Renal cortical epithelial cell (primary cell): ENCODE measurements around the gene HOXC5. TPM values are rescaled to one million over a fixed set of nuclear protein-coding genes. Genes with fewer than 3 reads are reported as not detected.

Source experiments
- DNase-seq: peaks from one replicate; pipeline ENCODE4 v3.0.0-alpha.2; 2011; ENCODE audit warnings: low read depth
- total RNA-seq: library from RNA; depleted of rRNA; stranded (reverse); fragments of >200 nt; gene quantifications from 2 replicates; pipeline ENCODE4 v1.2.3, GENCODE V29; 2014

Gene HOXC5
- total RNA-seq, 1 donor from 2014 or later: 0.80 TPM

DNA sequence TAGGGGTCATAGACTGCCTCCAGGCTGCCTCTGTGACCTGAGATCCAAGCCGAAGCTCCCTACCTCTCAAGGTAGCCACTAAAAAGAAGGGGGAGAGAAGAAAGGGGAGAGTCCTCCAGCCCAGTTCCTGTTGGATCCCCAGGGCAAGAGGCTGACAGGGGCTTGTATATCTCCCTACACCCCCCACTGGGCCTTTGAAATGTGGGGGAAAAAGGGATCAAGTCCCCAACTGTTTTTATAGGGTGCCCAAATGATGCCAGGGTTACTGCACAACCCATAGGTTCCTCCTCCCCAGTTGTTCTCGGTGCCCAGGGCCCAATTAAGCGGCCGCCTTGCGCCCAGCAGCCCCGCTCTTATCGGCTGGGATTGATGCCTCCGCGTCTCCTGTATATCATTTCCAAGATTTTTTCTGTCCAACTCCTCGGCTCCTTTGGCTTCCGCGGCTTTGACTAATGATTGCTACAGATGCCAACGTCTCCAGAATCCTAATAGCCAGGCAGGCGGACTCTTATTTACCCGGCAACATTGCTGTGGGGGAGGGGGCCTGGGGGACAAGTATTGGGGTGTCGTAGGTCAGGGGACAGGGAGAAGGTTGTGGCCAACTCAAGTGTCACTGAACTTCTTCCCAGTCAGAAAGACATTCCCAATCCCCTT, 13.1 kb downstream of the HOXC5 start:
- no peak for DNase-seq

DNA sequence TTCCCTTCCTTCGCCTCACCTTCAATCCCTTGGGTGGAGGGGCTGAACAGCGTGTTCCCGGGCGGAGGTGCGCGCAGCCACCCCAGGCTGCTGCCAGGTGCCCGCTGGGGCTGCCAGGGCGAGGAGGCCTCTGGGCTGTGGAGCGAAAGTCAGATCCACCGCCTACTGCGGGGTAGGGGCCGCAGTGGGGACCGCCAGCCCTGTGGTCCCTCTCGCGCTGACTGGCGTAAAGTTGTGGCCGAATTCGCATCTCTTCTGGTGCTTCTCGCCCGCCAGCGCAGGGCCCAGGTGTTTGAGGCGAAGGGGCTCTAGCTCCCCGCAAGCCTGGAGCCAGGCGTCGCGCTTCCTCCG, 13.9 kb downstream of the HOXC5 start:
- no peak for DNase-seq

DNA sequence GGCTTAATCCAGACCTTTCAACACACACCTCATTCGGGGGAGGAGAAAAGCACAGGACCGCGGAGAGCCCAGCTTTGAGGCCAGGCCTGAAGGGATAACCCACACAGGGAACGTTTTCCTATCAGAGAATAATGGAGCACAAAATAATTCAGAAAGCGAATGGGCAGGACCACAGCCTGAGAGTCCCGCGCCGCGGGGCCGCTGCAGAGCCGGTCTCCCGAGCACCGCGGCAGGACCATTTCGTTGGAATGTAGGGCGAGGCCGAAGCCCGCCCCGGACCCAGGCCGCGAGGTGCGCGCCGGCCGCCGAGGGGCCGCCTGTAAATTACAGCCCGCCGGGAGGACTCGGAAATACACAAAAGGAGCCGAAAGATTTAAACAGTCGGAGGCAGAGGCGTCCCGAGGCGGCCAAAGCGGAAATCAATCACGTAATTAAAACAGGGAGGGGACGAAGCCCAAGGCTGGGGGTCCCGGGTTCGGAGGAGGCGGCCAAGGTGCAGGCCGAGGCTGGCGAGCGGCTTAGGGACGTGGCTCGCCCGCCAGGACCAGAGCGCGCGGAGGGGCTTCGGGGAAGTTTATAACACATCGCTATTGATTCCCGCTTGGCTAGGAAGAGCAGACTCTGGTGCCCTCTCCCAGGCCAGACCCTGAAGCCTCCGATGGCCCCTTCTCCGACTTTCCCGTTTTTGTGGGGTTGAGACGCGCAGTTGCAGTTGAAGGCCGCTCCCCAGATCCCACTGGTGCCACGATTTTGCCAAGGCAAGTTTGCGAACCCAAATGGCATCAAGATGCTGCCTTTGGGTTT, 14.5 kb downstream of the HOXC5 start:
- DNase-seq: no peak

DNA sequence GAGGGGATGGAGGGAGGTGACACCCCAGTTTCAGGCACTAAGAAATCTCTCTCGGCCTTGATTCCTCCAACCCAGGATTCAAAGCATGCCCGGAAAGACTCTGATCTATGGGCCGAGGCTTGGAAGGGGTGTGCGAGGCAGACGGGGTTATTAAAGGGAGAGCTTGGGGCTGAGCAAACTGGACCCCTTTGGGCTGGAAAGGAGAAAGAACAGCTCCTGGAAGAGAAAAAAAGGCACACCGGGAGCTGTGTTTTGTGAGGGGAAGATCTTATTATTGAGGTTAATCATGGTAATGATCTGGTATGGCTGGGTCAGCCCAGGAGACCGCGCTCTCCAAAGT, 15.1 kb downstream of the HOXC5 start:
- no peak for DNase-seq

DNA sequence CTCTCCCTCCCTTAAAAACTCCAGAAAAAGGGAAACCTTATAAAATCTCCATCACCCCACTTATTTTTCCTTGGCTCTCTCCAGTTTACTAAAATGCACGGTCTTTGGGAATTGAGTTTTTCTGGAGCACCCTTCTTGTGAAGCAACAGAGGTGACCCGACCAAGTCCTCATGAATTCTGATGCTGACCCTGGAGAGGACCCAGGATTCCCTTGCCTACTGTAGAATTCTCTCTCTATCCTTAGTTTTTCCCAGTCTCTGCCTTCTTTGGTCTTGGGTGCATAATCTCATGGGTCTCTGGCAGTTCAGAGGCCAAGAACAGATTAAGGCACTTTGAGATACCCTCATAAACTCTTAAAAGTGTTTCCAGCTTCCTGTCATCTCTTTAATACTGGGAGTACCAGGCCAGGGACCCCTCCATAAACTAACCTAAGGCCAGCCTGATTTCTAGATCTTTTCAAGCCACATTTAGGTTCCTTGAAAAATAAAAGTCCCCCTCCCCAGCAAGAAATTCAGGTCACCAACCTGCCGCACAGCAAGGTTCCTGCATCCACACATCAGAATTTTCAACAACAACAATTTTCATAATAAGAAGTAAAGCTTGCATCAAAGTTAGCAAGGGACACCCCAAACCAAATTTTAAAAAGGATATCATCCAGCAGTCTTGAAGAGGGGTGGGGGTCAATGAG, 15.7 kb downstream of the HOXC5 start:
- DNase-seq: no peak

DNA sequence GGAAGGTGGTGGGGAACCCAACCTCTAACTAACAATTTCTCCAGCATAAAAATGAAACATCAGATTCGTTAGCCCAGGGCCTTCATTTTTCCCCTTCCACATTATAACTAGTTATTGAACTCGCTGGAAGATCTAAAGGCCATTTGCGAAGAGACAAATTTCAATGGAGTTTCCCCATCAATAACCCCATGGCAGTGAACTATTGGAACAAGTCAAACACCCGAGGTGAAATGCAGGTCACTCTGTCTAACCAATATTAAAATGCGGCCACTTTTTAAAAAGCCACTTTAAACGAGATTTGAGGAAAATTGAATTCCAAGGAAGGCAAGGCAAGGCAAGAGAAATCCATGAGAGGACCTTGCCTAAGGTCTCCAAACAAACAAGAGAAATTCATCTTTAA, 16.3 kb downstream of the HOXC5 start:
- DNase-seq: no peak

DNA sequence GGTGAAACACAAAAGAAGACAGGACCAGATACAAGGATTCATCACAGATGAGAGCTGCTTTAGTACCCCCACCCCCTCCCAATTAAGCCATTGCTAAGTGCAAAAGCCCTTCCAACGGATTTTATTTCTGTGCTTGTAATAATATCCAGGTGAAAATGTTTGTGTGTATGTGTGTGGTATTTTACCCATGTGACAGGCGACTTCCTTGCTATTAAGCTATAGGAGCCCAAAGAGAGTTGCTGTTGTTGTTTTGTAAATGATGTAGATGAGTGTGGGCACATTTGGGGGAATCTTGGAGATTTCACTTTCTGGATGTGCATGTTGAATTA, 17.6 kb downstream of the HOXC5 start:
- no peak for DNase-seq

DNA sequence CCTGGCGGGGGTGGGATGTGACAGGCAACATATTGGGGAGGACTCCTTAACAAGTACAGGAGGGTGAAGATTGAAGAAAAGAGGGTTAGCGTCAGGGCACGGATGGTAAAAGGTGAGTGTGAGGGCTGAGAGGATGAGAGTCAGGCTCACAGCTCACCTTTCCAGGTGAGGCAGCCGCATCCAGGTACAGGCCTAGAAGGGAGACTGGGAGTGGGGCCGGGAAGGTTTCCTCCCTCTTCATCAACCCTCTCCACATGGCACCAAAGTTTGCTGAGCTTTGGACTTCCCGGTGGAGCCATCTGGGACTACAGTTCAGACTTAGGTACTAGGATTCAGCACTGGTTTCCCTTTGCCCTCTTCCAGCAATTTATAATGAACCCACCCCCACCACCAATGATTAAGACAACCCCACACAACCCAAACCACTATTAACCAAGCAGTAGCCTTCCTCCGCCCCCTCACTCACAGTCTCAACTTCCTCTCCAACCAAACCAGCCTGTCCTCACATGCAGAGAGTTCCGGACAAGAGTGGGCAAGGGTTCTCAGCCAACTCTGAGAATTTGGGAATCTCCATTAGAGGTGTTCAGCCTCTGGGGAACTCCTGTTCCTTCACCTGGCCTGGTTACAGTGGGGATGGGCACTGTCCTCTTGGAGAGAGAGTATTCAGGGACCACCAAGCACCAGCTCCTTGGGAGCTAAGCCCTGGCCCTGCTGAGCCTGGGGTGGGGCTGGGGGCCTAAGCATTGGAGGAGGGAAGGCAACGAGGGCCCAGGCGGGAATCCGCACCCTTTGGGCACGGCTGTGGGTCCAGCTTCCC, 18.4 kb downstream of the HOXC5 start:
- DNase-seq: peak; percentile 31

DNA sequence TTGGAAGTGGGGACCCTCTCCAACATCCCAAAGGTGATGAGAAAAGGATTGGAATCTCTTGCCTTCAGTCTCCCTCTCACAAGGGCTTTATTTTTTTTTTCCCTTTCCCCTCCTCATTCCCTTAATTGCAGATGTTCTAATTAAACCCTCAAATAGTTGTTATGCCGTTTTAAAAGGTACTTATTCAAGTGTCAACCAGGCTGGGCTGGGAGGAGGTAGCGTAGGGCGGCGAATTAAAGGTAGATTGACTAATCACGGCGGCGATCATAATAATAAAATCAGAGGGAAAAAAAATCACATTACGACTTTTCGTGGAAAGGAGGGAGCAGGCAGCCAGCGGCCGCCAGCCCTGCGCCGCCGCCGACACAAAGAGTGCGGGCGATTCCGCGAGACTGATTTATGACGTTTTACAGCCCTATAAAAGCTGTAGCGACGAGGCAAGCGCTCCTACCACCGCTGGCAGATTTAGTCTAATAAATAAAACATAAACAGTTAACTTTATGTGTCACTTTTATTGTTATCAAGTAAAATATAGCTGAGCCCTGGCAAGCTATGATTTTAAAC, 19.1 kb downstream of the HOXC5 start:
- no peak for DNase-seq

DNA sequence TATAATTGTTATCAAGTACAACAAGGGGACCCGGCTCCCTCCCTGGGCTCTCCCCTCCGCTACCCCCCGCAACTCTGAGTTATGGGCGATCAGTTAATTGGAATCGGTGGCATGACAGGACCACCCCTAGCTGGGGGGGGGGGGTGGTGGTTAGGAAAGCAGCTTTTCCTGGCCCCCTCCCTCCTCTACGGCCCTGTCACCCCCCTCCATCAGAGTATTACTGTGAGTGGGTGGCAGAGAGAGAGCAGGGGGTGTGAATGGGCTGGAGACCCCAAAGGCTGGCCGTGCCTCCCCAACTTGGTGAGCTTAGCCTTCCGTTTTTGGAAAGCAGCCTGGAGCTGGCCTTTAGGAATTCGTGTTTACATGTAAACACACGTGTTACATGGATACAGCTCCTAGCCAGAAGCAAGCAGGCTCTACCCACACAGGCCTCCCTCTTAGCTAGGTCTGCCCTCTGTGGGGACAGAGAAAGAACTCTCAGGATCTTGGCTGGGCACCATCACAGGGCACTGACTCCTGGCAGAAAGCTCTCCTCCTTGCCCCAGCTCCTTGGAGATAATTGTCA, 19.7 kb downstream of the HOXC5 start:
- DNase-seq: peak; percentile 62

DNA sequence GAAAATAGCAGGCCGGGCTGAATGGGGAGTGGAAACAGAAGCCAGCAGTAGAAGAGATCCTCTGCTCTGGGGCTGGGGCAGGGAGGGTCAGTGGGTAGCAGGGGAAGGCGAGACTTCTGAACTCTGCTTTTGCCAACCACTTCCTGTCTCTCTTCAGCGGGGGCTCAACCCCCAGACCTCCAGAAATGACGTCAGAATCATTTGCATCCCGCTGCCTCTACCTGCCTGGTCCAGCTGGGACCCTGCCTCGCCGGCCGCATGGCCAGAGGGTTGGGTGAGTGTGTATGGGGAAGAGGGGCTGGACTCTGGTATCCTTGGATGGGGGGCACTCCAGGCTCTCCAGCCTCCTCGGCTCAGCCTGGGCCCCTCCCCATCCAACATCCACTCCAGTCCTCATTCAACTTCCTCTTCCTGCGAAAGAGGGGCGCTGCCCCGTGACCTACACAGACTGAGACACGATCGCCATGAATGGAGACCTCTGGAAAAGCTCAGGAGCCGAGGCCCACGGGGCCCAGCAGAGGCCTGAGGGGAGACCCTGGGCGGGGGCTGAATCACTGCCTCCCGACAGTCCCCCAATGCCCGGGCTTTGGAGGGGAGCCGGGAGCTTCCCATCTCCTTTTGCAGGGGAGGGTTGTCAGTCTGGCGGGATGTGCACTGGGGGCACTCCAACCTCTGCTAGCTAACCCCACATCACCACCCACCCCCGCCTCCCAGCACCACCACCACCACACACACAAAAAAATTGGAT, 20.3 kb downstream of the HOXC5 start:
- no peak for DNase-seq

DNA sequence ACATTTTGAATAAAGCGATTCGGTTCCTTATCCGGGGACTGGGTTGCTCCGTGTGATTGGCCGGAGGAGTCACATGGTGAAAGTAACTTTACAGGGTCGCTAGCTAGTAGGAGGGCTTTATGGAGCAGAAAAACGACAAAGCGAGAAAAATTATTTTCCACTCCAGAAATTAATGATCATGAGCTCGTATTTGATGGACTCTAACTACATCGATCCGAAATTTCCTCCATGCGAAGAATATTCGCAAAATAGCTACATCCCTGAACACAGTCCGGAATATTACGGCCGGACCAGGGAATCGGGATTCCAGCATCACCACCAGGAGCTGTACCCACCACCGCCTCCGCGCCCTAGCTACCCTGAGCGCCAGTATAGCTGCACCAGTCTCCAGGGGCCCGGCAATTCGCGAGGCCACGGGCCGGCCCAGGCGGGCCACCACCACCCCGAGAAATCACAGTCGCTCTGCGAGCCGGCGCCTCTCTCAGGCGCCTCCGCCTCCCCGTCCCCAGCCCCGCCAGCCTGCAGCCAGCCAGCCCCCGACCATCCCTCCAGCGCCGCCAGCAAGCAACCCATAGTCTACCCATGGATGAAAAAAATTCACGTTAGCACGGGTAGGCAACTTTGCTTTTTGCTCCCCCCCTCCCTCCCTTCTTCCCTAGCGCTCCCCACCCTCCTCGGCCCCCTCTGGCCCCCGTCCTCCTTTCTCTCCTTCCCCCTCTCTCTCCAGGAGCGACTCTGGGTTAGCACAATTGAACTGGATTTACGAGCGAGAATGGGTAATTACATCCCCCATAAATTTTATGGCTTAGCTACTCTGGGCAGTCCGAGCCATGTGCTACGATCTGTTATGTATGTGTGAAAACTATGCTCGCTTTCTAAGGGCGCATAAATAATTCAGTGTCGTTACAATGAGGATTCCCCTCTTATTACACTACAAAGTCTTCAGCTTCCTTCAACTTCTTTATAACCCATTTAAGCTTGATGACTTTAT, 21.2 kb downstream of the HOXC5 start, which contains the start of gene HOXC4:
HOXC4 (plus strand) TSS at position 85 of the 991 bp plus-strand sequence; CDS start at position 173, 88 bp downstream.
- DNase-seq: peak; percentile 48

DNA sequence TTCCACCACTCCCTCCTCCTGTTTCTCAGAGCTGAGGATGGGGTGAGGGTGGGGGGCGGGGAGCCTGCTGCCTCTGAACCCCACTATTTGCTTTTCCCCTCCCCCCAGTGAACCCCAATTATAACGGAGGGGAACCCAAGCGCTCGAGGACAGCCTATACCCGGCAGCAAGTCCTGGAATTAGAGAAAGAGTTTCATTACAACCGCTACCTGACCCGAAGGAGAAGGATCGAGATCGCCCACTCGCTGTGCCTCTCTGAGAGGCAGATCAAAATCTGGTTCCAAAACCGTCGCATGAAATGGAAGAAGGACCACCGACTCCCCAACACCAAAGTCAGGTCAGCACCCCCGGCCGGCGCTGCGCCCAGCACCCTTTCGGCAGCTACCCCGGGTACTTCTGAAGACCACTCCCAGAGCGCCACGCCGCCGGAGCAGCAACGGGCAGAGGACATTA, 21.9 kb downstream of the HOXC5 start:
- DNase-seq: no peak

DNA sequence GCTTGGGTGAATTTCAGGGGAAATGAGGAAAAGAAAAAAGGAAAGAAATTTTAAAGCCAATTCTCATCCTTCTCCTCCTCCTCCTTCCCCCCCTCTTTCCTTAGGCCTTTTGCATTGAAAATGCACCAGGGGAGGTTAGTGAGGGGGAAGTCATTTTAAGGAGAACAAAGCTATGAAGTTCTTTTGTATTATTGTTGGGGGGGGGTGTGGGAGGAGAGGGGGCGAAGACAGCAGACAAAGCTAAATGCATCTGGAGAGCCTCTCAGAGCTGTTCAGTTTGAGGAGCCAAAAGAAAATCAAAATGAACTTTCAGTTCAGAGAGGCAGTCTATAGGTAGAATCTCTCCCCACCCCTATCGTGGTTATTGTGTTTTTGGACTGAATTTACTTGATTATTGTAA, 22.7 kb downstream of the HOXC5 start:
- DNase-seq: no peak

DNA sequence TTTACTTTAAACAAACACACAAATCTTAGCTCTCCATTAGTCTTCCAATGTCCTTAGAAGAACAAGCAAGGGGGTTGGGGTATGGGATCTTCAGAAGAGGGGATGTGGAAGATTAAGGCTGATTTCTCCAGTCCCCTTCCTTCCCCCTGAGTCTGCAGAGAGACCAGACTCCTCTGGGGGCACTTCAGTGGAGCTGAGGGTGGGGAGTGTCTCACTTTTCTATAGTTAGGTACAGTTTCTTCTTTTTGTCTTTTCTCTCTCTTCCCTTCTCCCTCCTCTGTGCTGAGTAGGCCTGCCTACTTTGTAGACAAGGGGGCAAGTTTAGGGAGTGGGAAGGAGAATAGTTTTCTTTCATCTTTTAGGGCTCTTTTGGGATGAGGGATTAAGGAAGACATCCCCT, 23.3 kb downstream of the HOXC5 start:
- no peak for DNase-seq

DNA sequence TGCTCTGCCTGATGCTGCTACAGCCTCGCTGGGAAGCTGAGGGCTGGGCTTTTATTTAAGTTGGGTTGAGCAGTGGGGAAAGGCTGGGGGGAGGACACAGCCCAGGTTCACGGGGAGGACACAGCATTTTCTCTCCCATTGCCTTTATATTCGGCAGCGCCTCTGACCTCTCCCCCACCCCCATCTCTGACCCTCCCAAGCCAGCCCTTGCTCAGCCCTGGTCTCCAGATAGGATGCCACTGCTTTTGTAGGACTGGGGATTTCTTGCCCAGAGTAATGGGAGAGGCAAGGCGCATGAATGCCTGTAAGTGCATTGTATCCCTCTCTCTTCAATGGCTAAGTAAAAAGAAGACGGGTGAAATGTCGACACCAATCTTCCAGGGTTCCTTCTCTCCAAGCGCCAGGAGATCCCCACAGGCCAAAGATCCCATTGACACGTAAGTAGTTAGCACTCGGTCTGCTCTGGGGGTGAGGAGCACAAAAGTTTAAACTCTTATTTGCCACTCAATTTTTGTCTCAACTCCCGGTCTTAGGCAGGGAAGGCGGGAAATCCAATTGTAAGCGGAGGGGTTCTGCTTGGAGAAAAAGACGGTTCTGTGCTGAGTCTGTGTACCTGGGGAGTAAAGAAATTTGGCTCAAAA, 25.4 kb downstream of the HOXC5 start:
- no peak for DNase-seq

DNA sequence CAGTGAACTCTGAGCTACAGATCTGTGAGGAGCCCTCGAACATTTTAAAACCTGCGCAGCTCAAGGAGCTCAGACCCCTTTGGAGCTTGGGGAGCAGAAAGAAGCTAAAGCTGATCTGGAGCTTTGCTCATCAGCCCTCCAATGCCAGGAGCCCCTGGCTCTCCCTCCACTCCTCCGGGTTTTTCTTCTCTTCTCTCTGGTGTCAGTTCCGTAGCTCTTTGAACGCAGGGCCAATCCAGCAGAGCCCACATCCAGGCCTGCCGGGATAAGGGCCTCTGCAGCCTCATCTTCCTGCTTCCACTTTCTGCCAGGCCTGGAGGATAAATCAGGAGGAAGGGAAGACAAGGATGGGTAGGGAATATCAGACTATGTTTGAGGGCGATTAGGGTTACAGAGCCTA, 26.8 kb downstream of the HOXC5 start:
- DNase-seq: no peak

DNA sequence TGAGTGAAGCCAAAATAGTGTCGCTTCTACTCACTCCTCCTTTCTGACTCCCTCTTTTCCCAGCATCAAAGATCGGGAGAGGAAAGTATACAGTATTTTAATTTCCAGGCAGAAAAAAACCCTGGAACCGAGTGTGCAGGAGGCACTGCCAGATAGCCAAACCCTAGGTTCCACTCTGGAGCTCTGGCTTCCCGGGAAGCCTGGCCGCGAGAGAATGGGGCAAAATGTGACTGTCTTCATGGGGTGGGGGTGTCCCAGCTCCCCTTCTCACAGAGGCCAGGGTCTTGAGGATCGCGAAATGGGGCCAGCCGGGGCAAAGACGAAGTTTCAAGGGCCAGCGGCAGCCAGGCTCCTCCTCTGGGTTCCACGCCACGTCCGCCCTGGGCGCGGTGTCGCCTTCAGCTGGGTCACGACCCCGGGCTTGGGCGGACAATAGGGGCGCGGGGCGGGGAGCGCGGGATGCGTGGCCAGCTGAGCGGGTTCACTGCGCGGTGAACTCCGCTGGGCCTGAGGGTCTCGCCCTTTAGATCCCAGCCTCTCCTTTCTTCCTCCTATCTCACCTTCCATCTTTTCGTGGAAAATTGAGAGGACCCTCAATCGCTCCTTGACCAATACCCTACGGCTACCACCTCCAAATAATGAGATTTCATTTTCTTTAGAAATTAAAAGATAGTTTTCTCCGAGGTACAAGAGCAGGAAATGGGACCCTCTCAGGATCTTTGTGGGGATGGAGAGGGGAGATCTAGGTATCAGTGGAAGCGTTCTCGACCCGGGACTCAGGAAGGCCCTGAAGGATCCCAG, 27.5 kb downstream of the HOXC5 start:
- no peak for DNase-seq
